Measurements from ENCODE around the gene CD300LD.

CD300LD gene

DNA sequence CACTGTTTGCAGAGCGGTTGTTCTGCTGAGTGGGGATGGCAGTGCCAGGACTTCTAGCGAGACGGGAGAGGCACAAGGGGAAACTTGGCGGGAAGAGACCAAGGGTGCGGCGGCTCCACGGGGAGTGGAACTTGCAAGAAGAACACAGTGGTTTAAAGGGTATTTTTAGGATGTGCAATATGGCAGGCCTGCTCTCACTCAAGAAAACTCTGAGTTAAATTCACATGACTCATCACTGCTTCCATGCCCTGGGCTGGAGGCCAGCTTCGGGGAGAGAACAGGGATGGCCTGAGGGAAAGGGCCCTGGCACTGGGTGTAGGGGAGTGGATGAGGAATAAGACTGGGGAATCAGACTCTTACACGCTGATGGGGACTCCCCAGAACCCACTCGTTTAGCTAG is 13.3 kb upstream of the CD300LD start:
- Histone ChIP-seq H3K4me1 (peaks cover 65 to 81% (median 70%) of the 10 kb centered on the region in 10 experiments), H3K27ac (peak overlapping the region in 7 of 11 experiments; percentile 64 to 85 (median 78); a peak in 13 of 22 replicates), H3K36me3 (peaks cover 0 to 15% (median 0%) of the 10 kb centered on the region in 11 experiments; a peak in 4 of 22 replicates), H3K9me3 (replicated peaks in 1 of 11) (peaks cover 10 to 21% (median 12%) of the 10 kb centered on the region in 11 experiments; a peak in 16 of 22 replicates), H3K9ac (0 out of 22 replicates have a peak overlapping the region, but pooled peaks of 1 of the 11 experiments have one; percentile 34), H3K4me3 (peak overlapping the region in 2 of 10 experiments; percentile 9 to 33; a peak in 1 of 20 replicates), H4K20me1 (peaks cover 0 to 23% (median 12%) of the 10 kb centered on the region in 11 experiments; a peak in 7 of 22 replicates), H3K4me2 (peak overlapping the region; percentile 80 to 98 (median 92)), H3K27me3 (peaks cover 0 to 64% (median 29%) of the 10 kb centered on the region in 11 experiments; a peak in 16 of 22 replicates)
- TF ChIP-seq Cebpa-rat (IDR thresholded peaks at IDR 0.05) = no peak

DNA sequence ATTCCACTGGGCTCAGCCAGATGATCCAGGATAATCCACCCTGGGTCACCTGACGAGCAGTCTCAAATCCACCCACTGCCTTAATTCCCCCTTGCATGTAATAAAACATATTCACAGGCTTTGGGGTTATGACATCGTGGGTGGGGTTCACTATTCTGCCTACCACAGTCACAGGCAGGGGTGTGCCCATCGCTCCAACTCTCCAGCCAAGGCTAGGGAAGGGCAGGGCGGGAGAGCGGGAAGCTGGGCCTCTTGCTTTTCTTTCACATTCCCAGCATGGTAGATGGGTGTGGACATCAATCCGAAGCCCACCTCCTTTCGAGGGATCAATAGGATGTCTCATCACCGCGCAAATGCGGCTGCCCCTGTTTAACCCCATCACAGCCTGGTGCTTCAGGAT is 12.7 kb upstream of the CD300LD start:
- Histone ChIP-seq H3K4me2 (peak overlapping the region; percentile 80 to 98 (median 92)), H3K4me3 (peak overlapping the region in 6 of 10 experiments; percentile 2 to 52 (median 22); a peak in 5 of 20 replicates), H3K9me3 (replicated peaks in 1 of 11) (peaks cover 10 to 21% (median 12%) of the 10 kb centered on the region in 11 experiments; a peak in 16 of 22 replicates), H3K9ac (peak overlapping the region in 9 of 11 experiments; percentile 8 to 75 (median 65); a peak in 12 of 22 replicates), H3K4me1 (peaks cover 71 to 86% (median 75%) of the 10 kb centered on the region in 10 experiments), H3K36me3 (peaks cover 0 to 15% (median 0%) of the 10 kb centered on the region in 11 experiments; a peak in 3 of 22 replicates), H4K20me1 (peaks cover 0 to 23% (median 11%) of the 10 kb centered on the region in 11 experiments; a peak in 6 of 22 replicates), H3K27ac (peak overlapping the region in 10 of 11 experiments; percentile 34 to 85 (median 74); a peak in 19 of 22 replicates), H3K27me3 (peaks cover 0 to 60% (median 26%) of the 10 kb centered on the region in 11 experiments; a peak in 16 of 22 replicates)
- no peak for TF ChIP-seq Cebpa-rat (IDR thresholded peaks at IDR 0.05)

DNA sequence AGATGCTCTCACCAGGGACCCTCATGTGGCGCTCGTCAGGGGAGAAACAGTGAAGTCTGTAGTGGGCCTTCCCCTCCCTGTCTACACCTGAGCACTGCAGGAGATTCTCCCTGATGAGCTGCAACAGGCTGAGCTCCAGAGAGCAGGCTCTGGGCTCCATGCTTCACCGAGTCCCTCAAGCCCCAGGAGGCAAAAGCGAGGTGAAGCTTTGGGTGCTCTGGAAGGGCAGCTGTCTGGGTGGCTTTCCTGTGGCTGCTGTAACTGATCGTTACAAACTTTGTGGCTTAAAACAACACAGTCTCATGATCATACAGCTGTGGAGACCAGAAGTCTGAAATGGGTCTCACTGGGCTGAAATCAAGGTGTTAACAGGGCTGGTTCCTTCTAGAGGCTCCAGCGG is 12.1 kb upstream of the CD300LD start:
- peaks cover 76 to 88% (median 81%) of the 10 kb centered on the region in 10 experiments for H3K4me1 ChIP-seq
- peaks cover 10 to 21% (median 12%) of the 10 kb centered on the region in 11 experiments; a peak in 16 of 22 replicates for H3K9me3 ChIP-seq (replicated peaks in 1 of 11)
- H3K27me3 ChIP-seq = peaks cover 0 to 59% (median 26%) of the 10 kb centered on the region in 11 experiments; a peak in 16 of 22 replicates
- peak overlapping the region in 6 of 10 experiments; percentile 2 to 52 (median 12); a peak in 10 of 20 replicates for H3K4me3 ChIP-seq
- H4K20me1 ChIP-seq = peaks cover 0 to 24% (median 6%) of the 10 kb centered on the region in 11 experiments; a peak in 7 of 22 replicates
- peak overlapping the region; percentile 27 to 75 (median 55); a peak in 19 of 22 replicates for H3K9ac ChIP-seq
- peak overlapping the region in 10 of 11 experiments; percentile 34 to 85 (median 74); a peak in 19 of 22 replicates for H3K27ac ChIP-seq
- TF ChIP-seq Cebpa-rat (IDR thresholded peaks at IDR 0.05) = no peak
- H3K4me2 ChIP-seq = peak overlapping the region; percentile 80 to 98 (median 92)
- H3K36me3 ChIP-seq = peaks cover 0 to 15% (median 0%) of the 10 kb centered on the region in 11 experiments; a peak in 3 of 22 replicates

DNA sequence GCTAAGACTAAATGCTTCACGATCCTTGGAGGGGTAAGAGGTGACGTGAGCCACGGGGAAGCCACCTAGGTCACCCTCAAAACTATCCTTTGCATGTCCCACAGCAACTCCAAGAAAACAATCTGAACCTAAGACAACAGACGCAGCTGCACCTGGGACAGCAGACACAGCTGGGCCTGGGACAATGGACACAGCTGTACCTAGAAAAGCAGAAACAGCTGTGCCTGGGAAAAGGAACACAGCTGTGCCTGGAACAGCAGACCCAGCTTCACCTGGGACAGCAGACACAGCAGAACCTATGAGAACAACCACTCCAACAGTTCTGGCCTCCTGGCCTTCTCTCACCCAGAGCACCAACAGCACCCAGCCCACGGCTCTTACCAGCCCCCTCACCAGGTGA is 11.7 kb upstream of the CD300LD start:
- Histone ChIP-seq H4K20me1 (peaks cover 0 to 28% (median 3%) of the 10 kb centered on the region in 11 experiments; a peak in 7 of 22 replicates), H3K9ac (peak overlapping the region in 10 of 11 experiments; percentile 27 to 75 (median 60); a peak in 19 of 22 replicates), H3K36me3 (peaks cover 0 to 15% (median 0%) of the 10 kb centered on the region in 11 experiments; a peak in 3 of 22 replicates), H3K9me3 (replicated peaks in 1 of 11) (peaks cover 10 to 21% (median 12%) of the 10 kb centered on the region in 11 experiments; a peak in 16 of 22 replicates), H3K27me3 (peaks cover 0 to 56% (median 26%) of the 10 kb centered on the region in 11 experiments; a peak in 16 of 22 replicates), H3K4me2 (peak overlapping the region; percentile 80 to 98 (median 92)), H3K4me3 (peak overlapping the region in 6 of 10 experiments; percentile 2 to 52 (median 12); a peak in 9 of 20 replicates), H3K27ac (peak overlapping the region in 10 of 11 experiments; percentile 34 to 85 (median 74); a peak in 18 of 22 replicates), H3K4me1 (peaks cover 81 to 92% (median 85%) of the 10 kb centered on the region in 10 experiments)
- no peak for TF ChIP-seq Cebpa-rat (IDR thresholded peaks at IDR 0.05)

DNA sequence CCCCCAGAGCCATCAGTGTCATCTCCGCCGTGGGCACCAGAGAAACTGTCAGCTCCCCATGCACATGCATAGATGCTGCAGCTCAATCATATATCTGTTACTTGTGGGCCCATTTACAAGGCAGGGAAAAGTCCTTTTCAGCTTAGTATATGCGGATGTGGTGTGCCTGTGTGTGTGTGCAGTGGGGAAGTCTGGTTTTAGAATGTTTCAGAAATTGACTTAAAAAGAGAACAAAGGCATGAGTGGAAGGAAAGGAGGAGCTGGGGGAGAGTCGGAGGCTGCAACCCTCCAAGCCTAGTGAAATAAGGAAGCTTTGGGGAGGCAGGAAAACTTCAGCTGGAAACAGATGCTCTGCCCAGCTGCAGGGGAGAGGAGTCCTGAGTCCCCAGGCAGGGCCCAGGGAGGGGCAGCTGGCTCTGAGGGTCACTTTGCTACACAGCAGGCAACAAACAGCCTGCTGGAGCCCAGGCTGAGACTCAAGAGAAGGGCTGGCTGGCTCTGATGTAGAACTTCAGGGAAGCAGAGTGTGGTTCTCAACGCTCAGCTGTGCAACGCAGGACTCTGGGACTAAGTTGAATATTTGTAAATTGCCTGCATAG is 11.1 kb upstream of the CD300LD start:
- peak overlapping the region in 4 of 10 experiments; percentile 9 to 52 (median 25); a peak in 8 of 20 replicates for H3K4me3 ChIP-seq
- H3K27ac ChIP-seq = peak overlapping the region in 9 of 11 experiments; percentile 34 to 85 (median 77); a peak in 16 of 22 replicates
- peak overlapping the region; percentile 6 to 75 (median 55); a peak in 16 of 22 replicates for H3K9ac ChIP-seq

DNA sequence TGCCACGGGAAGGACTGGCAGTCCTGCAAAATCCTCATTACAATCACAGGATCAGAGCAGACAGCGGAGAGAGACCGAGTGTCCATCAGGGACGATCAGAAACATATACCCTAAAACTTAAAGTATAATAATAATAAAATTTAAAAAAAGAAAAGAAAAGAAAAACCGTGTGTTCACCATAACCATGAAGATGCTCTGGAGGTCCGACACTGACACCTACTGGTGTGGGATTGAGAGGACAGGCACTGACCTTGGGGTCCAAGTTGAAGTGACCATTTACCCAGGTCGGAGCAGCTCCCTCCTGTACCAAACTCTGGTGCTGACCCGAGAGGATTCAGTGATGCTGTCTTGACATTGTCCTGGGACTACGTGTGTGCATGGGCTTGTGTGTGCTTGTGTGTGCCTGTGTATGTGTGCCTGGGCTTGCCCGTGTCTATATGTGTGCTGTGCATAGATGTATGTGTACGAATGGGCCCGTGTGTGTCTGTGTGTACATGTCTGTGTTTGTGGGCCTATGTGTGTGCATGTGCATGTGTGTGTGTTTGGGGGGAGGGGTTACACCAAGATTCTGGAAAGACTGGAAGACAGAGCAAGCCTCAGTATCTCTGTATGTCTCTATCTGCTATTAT is 10.0 kb upstream of the CD300LD start:
- Histone ChIP-seq H3K9ac (peak overlapping the region in 7 of 11 experiments; percentile 21 to 75 (median 68); a peak in 10 of 22 replicates), H3K4me1 (peaks cover 84 to 100% (median 99%) of the 10 kb centered on the region in 10 experiments), H3K4me3 (peak overlapping the region in 4 of 10 experiments; percentile 9 to 40 (median 33); a peak in 9 of 20 replicates), H4K20me1 (peaks cover 0 to 29% (median 0%) of the 10 kb centered on the region in 11 experiments; a peak in 7 of 22 replicates), H3K4me2 (peak overlapping the region; percentile 80 to 98 (median 92)), H3K36me3 (peaks cover 0 to 10% (median 0%) of the 10 kb centered on the region in 11 experiments; a peak in 2 of 22 replicates), H3K27me3 (peaks cover 0 to 45% (median 20%) of the 10 kb centered on the region in 11 experiments; a peak in 16 of 22 replicates), H3K9me3 (replicated peaks in 1 of 11) (peaks cover 3 to 16% (median 6%) of the 10 kb centered on the region in 11 experiments; a peak in 15 of 22 replicates), H3K27ac (peak overlapping the region in 7 of 11 experiments; percentile 10 to 85 (median 78); a peak in 9 of 22 replicates)
- no peak for TF ChIP-seq Cebpa-rat (IDR thresholded peaks at IDR 0.05)

More for the DNA sequence above, 11.1 kb upstream of the CD300LD start:
- Histone ChIP-seq H3K27me3 (peaks cover 0 to 52% (median 26%) of the 10 kb centered on the region in 11 experiments; a peak in 16 of 22 replicates), H4K20me1 (peaks cover 0 to 29% (median 0%) of the 10 kb centered on the region in 11 experiments; a peak in 7 of 22 replicates), H3K4me1 (peaks cover 87 to 98% (median 91%) of the 10 kb centered on the region in 10 experiments), H3K9me3 (replicated peaks in 1 of 11) (peaks cover 10 to 19% (median 12%) of the 10 kb centered on the region in 11 experiments; a peak in 16 of 22 replicates), H3K4me2 (peak overlapping the region; percentile 80 to 98 (median 92)), H3K36me3 (peaks cover 0 to 15% (median 0%) of the 10 kb centered on the region in 11 experiments; a peak in 3 of 22 replicates)
- no peak for TF ChIP-seq Cebpa-rat (IDR thresholded peaks at IDR 0.05)

DNA sequence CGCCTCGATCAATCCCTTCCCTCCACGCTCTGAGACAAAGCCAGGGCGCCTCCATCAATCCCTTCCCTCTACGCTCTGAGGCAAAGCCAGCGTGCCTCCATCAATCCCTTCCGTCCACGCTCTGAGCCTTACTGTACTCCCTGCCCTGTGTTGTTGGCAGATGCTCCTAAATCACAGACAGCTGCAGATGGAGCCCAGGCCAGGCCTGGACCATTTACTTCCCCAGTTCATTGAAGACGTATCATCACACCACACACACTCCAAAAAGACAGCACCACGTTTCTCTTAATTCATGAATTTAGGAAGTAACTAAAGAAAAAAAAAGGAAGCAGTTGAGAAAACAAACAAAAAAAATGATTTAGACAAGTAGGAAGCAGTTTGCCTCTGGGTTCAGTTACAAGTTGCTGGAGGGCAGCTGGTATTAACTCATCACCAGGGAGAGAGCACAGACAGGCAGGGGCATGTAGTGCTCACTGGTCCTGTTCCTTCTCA is 7.4 kb upstream of the CD300LD start:
- Histone ChIP-seq H3K27ac (peak overlapping the region in 10 of 11 experiments; percentile 33 to 86 (median 74); a peak in 18 of 22 replicates), H3K36me3 (no peaks in the 10 kb centered on the region), H3K4me3 (peak overlapping the region in 3 of 10 experiments; percentile 24 to 45 (median 33); a peak in 4 of 20 replicates), H4K20me1 (peaks cover 0 to 25% (median 0%) of the 10 kb centered on the region in 11 experiments; a peak in 7 of 22 replicates), H3K9me3 (replicated peaks in 1 of 11) (peaks cover 0 to 6% (median 0%) of the 10 kb centered on the region in 11 experiments; a peak in 1 of 22 replicates), H3K9ac (peak overlapping the region in 9 of 11 experiments; percentile 36 to 73 (median 54); a peak in 15 of 22 replicates), H3K4me2 (peak overlapping the region; percentile 60 to 94 (median 87)), H3K4me1 (peaks cover 61 to 81% (median 79%) of the 10 kb centered on the region in 10 experiments), H3K27me3 (peaks cover 0 to 23% (median 0%) of the 10 kb centered on the region in 11 experiments; a peak in 7 of 22 replicates)
- TF ChIP-seq Cebpa-rat (IDR thresholded peaks at IDR 0.05) = no peak
